Neural crest cell (in vitro differentiated cells): ENCODE data around the gene ALCAM. TPM values are rescaled to one million over a fixed set of nuclear protein-coding genes. Genes with fewer than 3 reads are reported as not detected.

Source experiments
- DNase-seq: peaks from one replicate; pipeline ENCODE4 v3.0.0; 2021; ENCODE audit warnings: low read depth, mixed read lengths, low spot score
- H3K27ac Mint-ChIP-seq: one replicate; pipeline ENCODE4 v1.8.0; 2021; ENCODE audit warnings: mild to moderate bottlenecking, mixed read lengths; ENCODE audit not compliant: unreplicated experiment
- H3K27me3 Mint-ChIP-seq: 2 replicates; pipeline ENCODE4 v1.8.0; 2021; ENCODE audit warnings: low read depth, mild to moderate bottlenecking, mixed read lengths
- H3K36me3 Mint-ChIP-seq: 2 replicates; pipeline ENCODE4 v1.8.0; 2021; ENCODE audit warnings: low read depth, mild to moderate bottlenecking, mixed read lengths
- H3K4me1 Mint-ChIP-seq: 2 replicates; pipeline ENCODE4 v1.8.0; 2021; ENCODE audit warnings: mixed read lengths
- H3K4me3 Mint-ChIP-seq: one replicate; pipeline ENCODE4 v1.8.0; 2021; ENCODE audit warnings: mild to moderate bottlenecking, mixed read lengths
- H3K9me3 Mint-ChIP-seq: 2 replicates; pipeline ENCODE4 v1.8.0; 2021; ENCODE audit warnings: mixed read lengths
- total RNA-seq: library from RNA; stranded (reverse); gene quantifications from 2 replicates; pipeline ENCODE4 v1.2.1, GENCODE V29; 2021
- TF ChIP-seq, protein P1 (sequence below): fragments of 200-600 bp; sonication (generic); conservative IDR thresholded peaks from 2 replicates; pipeline ENCODE4 v1.5.0; 2021; ENCODE audit warnings: antibody characterized with exemption, mild to moderate bottlenecking

Gene ALCAM
- total RNA-seq, 1 donor from 2014 or later: 8.7 TPM

DNA sequence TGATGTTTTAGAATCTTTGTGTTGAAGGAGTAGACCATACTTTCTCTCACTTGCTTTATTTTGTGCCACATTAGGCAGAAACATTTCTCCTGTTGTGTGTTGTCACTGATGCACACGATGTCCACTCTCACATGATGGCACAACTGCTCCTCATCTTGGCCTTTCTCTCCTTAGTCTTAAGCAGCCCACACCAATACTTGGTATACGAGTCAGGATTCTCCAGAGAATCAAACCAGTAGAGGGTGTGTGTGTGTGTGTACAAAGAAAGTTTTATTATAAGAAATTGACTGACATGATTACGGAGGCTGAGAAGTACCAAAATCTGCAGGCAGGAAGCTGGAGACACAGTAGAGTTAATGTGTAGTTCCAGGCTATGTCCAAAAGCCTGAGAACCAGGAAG is 187.1 kb downstream of the ALCAM start:
- H3K27ac Mint-ChIP-seq: no peak overlapping the region
- H3K4me3 Mint-ChIP-seq: no peak overlapping the region
- no peak for DNase-seq
- no peaks in the 10 kb centered on the region for H3K4me1 Mint-ChIP-seq
- peaks cover 2% of the 10 kb centered on the region for H3K9me3 Mint-ChIP-seq
- H3K27me3 Mint-ChIP-seq: no peaks in the 10 kb centered on the region
- TF ChIP-seq, protein P1, sequence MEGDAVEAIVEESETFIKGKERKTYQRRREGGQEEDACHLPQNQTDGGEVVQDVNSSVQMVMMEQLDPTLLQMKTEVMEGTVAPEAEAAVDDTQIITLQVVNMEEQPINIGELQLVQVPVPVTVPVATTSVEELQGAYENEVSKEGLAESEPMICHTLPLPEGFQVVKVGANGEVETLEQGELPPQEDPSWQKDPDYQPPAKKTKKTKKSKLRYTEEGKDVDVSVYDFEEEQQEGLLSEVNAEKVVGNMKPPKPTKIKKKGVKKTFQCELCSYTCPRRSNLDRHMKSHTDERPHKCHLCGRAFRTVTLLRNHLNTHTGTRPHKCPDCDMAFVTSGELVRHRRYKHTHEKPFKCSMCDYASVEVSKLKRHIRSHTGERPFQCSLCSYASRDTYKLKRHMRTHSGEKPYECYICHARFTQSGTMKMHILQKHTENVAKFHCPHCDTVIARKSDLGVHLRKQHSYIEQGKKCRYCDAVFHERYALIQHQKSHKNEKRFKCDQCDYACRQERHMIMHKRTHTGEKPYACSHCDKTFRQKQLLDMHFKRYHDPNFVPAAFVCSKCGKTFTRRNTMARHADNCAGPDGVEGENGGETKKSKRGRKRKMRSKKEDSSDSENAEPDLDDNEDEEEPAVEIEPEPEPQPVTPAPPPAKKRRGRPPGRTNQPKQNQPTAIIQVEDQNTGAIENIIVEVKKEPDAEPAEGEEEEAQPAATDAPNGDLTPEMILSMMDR: no peak
- peaks cover 2% of the 10 kb centered on the region for H3K36me3 Mint-ChIP-seq

- H3K4me3 Mint-ChIP-seq: no peak overlapping the region
- no peak overlapping the region for H3K27ac Mint-ChIP-seq
- peaks cover 2% of the 10 kb centered on the region for H3K9me3 Mint-ChIP-seq
- no peaks in the 10 kb centered on the region for H3K27me3 Mint-ChIP-seq
- TF ChIP-seq, protein P1: no peak
- H3K36me3 Mint-ChIP-seq: peaks cover 2% of the 10 kb centered on the region
- no peak for DNase-seq
- no peaks in the 10 kb centered on the region for H3K4me1 Mint-ChIP-seq
Measured at GRCh38 chr3:105555206-105555605, 188.5 kb downstream of the ALCAM start.

DNA sequence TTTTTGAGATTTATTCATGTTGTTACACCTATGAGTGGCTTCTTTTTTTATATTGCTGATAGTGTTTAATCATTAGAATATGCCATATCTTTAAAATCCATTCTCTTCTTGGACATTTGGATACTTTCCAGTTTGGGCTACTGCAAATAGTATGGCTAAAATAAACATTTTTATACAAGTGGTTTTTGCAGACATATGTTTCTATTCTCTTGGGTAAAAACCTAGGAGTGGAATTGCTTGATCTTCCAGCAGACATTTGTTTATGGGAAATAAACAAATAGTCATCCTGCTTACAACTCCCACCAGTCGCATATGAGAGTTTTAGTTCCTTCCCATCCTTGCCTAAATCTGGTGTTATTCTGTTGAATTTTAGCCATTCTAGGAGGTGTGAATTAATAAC is 193.1 kb downstream of the ALCAM start:
- H3K27me3 Mint-ChIP-seq: no peaks in the 10 kb centered on the region
- no peak overlapping the region for H3K27ac Mint-ChIP-seq
- no peak overlapping the region for H3K4me3 Mint-ChIP-seq
- no peak for DNase-seq
- peaks cover 3% of the 10 kb centered on the region for H3K36me3 Mint-ChIP-seq
- TF ChIP-seq, protein P1: no peak
- no peaks in the 10 kb centered on the region for H3K4me1 Mint-ChIP-seq
- H3K9me3 Mint-ChIP-seq: no peaks in the 10 kb centered on the region

- no peak for DNase-seq
- Mint-ChIP-seq H3K36me3 (peaks cover 3% of the 10 kb centered on the region), H3K4me1 (no peaks in the 10 kb centered on the region), H3K4me3 (no peak overlapping the region), H3K9me3 (no peaks in the 10 kb centered on the region), H3K27ac (no peak overlapping the region), H3K27me3 (no peaks in the 10 kb centered on the region)
- TF ChIP-seq, protein P1: no peak
Measured at GRCh38 chr3:105561876-105562275, 195.2 kb downstream of the ALCAM start.

DNA sequence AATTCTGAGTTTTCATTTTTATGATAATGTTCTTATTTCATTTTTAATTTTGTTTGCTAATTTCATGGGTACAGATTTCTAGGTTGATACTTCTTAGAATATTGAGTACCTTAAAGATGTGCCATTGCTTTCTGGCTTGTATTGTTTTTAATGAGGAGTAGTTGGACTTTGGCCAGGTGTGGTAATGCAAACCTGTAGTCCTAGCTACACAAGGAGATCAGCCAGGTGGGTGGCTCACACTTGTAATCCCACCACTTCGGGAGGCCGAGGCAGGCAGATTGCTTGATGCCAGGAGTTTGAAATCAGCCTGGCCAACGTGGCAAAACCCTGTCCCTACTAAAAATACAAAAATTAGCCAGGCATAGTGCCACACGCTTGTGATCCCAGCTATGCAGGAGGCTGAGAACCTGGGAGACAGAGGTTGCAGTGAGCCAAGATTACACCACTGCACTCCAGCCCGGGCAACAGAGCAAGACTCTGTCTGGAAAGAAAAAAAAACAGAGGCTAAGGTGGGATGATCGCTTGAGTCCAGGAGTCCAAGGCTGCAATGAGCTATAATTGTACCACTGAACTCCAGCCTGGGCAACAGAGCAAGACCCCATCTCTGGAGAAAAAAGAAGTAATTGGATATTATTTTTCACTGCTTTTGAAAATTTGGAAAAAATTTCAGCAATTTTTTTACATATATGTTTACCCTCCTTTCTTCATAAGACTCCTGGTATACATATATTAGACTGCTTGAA is 198.0 kb downstream of the ALCAM start:
- Mint-ChIP-seq H3K4me1 (no peaks in the 10 kb centered on the region), H3K27me3 (no peaks in the 10 kb centered on the region), H3K27ac (no peak overlapping the region), H3K36me3 (peaks cover 3% of the 10 kb centered on the region), H3K9me3 (no peaks in the 10 kb centered on the region), H3K4me3 (no peak overlapping the region)
- DNase-seq: no peak
- TF ChIP-seq, protein P1: no peak
